ENCODE measurements around the gene POLA2. TPM values are rescaled to one million over a fixed set of nuclear protein-coding genes. Genes with fewer than 3 reads are reported as not detected.
A peak's percentile ranks its signal among the peaks of the same experiment; 100 is the strongest.

POLA2 gene
- 24.4 and 27.4 TPM in 2 replicates for total RNA-seq
- long read RNA-seq, transcript POLA2-201 (18 exons, 3,744 nt), result major isoform, 187 of 229 reads
- long read RNA-seq, partial matches to known transcripts, result 14 of 229 reads
- long read RNA-seq, other reads (novel, unspliced or antisense), result 27 of 229 reads

DNA sequence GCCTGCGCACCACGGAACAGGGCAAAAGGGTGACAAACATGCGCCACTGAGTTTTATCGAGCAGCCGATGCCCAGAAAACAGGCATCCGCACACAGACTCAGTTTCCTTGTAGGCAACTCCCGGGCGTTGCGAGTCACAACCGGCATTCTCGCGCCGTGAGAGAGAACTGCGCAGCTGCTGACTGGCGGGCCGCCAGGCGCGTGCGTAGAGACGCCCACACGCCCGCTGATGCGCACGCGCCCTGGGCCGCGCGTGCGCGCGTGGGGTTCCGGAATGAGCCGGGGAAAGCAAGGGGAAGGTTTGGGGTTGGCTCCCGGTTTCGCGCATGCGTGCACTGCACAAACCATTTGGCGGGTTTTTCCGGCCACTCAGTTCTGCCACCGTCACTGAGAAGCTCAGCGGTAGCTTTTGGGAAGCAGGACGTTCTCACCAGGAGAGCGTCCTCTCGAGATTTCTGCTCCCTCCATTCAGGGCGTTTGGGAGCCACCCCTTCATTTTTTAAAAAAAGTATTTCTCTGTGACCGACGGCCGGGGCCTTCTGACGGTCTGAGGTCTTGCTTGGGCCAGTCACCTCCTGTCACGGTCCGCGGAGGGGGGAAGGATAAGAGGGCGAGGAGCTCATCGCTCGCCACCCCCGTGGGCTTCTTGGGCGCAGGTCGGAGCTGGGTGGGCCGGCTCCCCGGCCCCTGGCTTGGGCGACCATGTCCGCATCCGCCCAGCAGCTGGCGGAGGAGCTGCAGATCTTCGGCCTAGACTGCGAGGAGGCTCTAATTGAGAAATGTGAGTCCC is at the start of gene POLA2:
TSS of gene POLA2 (plus strand) at position 372 of the 790 bp plus-strand sequence. CDS start at position 703, 331 bp downstream.
- DNase-seq (ENCODE audit: low spot score, unreplicated experiment), result peak; percentile 89
- Mint-ChIP-seq H3K9me3 (ENCODE audit: low read depth) (no peaks in the 10 kb centered on the region), H3K27me3 (no peaks in the 10 kb centered on the region), H3K4me1 (ENCODE audit: low read depth) (peaks cover 14% of the 10 kb centered on the region), H3K36me3 (ENCODE audit: insufficient read depth) (peaks cover 2% of the 10 kb centered on the region), H3K4me3 (ENCODE audit: low read depth) (peak within 1 kb of the TSS; percentile 86), H3K27ac (peak within 1 kb of the TSS; percentile 88)
- TF ChIP-seq, protein P1, sequence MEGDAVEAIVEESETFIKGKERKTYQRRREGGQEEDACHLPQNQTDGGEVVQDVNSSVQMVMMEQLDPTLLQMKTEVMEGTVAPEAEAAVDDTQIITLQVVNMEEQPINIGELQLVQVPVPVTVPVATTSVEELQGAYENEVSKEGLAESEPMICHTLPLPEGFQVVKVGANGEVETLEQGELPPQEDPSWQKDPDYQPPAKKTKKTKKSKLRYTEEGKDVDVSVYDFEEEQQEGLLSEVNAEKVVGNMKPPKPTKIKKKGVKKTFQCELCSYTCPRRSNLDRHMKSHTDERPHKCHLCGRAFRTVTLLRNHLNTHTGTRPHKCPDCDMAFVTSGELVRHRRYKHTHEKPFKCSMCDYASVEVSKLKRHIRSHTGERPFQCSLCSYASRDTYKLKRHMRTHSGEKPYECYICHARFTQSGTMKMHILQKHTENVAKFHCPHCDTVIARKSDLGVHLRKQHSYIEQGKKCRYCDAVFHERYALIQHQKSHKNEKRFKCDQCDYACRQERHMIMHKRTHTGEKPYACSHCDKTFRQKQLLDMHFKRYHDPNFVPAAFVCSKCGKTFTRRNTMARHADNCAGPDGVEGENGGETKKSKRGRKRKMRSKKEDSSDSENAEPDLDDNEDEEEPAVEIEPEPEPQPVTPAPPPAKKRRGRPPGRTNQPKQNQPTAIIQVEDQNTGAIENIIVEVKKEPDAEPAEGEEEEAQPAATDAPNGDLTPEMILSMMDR (IDR thresholded peaks at IDR 0.05; ENCODE audit: unreplicated experiment), result no peak

DNA sequence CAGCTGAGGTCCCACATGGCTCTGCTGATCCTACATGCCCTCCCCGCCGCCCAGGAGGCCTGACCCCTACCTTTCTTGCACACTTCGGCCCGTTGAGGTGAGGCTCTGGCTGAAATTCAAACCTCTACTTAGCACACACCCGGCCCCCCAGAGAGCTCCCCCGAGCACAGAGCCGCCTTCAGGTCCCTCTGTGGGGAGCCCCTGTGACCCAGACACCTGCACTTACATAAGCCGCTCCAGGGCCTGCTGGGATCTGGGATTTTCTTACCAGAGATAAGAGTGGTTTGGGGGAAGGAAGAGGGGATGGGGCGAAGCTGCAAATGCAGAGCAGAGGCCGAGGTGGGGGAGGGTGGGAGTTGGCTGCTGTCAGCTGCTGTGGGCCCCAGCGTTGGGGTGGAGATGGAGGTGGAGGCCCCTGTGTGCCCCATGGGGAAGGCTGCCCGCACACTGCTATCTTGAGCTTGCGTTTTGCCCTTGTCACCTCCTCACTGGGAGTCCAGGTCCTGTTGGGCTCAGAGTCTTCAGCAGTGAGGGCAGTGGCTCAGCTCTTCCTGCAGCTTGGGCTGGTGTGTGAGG is 49.4 kb upstream of the POLA2 start:
- Mint-ChIP-seq H3K4me3 (ENCODE audit: low read depth) (no peak overlapping the region), H3K27ac (no peak overlapping the region), H3K36me3 (ENCODE audit: insufficient read depth) (peaks cover 8% of the 10 kb centered on the region), H3K4me1 (ENCODE audit: low read depth) (peaks cover 8% of the 10 kb centered on the region), H3K9me3 (ENCODE audit: low read depth) (no peaks in the 10 kb centered on the region), H3K27me3 (no peaks in the 10 kb centered on the region)
- no peak for DNase-seq (ENCODE audit: low spot score, unreplicated experiment)
- TF ChIP-seq, protein P1 (IDR thresholded peaks at IDR 0.05; ENCODE audit: unreplicated experiment), result no peak

- H3K4me1 Mint-ChIP-seq (ENCODE audit: low read depth), result peaks cover 8% of the 10 kb centered on the region
- DNase-seq (ENCODE audit: low spot score, unreplicated experiment), result no peak
- peaks cover 4% of the 10 kb centered on the region for H3K36me3 Mint-ChIP-seq (ENCODE audit: insufficient read depth)
Measured at GRCh38 chr11:65213322-65214211, 48.2 kb upstream of the POLA2 start.

DNA sequence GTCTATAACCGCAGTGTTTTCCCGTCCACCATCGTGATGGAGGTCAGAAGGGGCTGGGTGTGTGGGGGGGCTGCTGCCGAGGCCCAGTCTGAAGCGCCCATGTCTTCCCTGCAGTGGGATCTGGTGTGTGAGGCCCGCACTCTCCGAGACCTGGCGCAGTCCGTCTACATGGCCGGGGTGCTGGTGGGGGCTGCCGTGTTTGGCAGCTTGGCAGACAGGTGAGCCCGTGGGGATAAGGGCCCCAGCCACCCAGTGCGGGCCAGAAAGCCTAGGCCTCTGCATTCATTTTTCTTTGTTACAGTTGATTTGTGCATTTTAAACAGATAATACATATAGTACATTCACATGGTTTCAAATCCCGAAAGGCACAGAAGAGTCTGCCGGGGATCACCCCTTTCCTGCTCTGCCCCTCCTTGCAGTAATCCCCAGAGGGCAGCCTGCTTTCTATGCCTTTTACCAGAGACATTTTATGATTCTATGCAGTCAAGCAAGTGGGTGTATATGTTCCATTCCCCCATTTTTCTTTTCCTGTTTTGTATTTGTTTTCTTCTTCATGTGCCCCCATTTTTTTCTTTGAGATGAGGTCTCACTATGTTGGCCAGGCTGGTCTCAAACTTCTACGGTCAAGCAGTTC is 47.4 kb upstream of the POLA2 start:
- Mint-ChIP-seq H3K4me3 (ENCODE audit: low read depth) (no peak overlapping the region), H3K4me1 (ENCODE audit: low read depth) (peaks cover 10% of the 10 kb centered on the region)

More at GRCh38 chr11:65213322-65214211, 48.2 kb upstream of the POLA2 start:
- peak overlapping the region; percentile 84 for H3K27ac Mint-ChIP-seq
- no peaks in the 10 kb centered on the region for H3K27me3 Mint-ChIP-seq
- H3K9me3 Mint-ChIP-seq (ENCODE audit: low read depth), result no peaks in the 10 kb centered on the region
- no peak overlapping the region for H3K4me3 Mint-ChIP-seq (ENCODE audit: low read depth)
- TF ChIP-seq, protein P1 (IDR thresholded peaks at IDR 0.05; ENCODE audit: unreplicated experiment), result no peak

More for the DNA sequence above, 47.4 kb upstream of the POLA2 start:
- no peaks in the 10 kb centered on the region for H3K27me3 Mint-ChIP-seq
- TF ChIP-seq, protein P1 (IDR thresholded peaks at IDR 0.05; ENCODE audit: unreplicated experiment), result no peak
- no peak for DNase-seq (ENCODE audit: low spot score, unreplicated experiment)
- peak overlapping the region; percentile 16 for H3K27ac Mint-ChIP-seq
- H3K36me3 Mint-ChIP-seq (ENCODE audit: insufficient read depth), result peaks cover 3% of the 10 kb centered on the region
- no peaks in the 10 kb centered on the region for H3K9me3 Mint-ChIP-seq (ENCODE audit: low read depth)

Data from progenitor cell of endocrine pancreas (in vitro differentiated cells).